Measurements from ENCODE around the gene CCDC28A.

CCDC28A gene

DNA sequence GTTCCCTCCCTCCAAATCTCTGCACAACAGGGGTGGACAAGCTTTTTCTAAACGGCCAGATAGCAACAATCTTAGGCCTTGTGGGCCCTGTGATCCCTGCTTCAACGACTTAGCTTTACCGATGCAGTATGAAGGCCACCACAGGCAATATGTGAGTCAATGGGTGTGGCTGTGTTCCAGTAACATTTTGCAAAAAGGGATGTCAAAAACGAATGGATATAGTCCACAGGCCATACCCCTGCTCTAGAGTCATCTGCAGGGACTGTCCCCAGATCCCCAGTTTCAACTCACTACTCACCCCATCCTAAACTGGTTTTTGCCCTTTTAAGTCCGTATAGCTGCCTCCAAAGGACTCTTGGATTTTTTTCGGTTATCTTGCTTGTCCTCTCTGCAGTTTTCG, 56.7 kb downstream of the CCDC28A start:
- TF ChIP-seq CTCF (IDR thresholded peaks at IDR 0.05; ENCODE audit: low read length, missing control alignments): no peak
- DNase-seq (ENCODE audit: low read depth): no peak
- no peak overlapping the region for H3K4me3 ChIP-seq (replicated peaks; ENCODE audit: low read depth, low read length)

GRCh38 chr6:138832182-138832581, 58.6 kb downstream of the CCDC28A start:
- no peak for TF ChIP-seq CTCF (IDR thresholded peaks at IDR 0.05; ENCODE audit: low read length, missing control alignments)
- no peak overlapping the region for H3K4me3 ChIP-seq (replicated peaks; ENCODE audit: low read depth, low read length)

GRCh38 chr6:138833816-138834539, 60.4 kb downstream of the CCDC28A start:
- DNase-seq (ENCODE audit: low read depth): peak; percentile 85
- H3K4me3 ChIP-seq (replicated peaks; ENCODE audit: low read depth, low read length): no peak overlapping the region
- no peak for TF ChIP-seq CTCF (IDR thresholded peaks at IDR 0.05; ENCODE audit: low read length, missing control alignments)

More at GRCh38 chr6:138832182-138832581, 58.6 kb downstream of the CCDC28A start:
- DNase-seq (ENCODE audit: low read depth): no peak

- no peak overlapping the region for H3K4me3 ChIP-seq (replicated peaks; ENCODE audit: low read depth, low read length)
- no peak for TF ChIP-seq CTCF (IDR thresholded peaks at IDR 0.05; ENCODE audit: low read length, missing control alignments)
- no peak for DNase-seq (ENCODE audit: low read depth)
Observed at GRCh38 chr6:138837246-138837645, 63.7 kb downstream of the CCDC28A start.

Data from fibroblast of pulmonary artery (primary cell).